GM21381 (cell line): ENCODE results near the gene PSPC1.
"Not testable (repeated sequence)": the region's sequence is repeated elsewhere in the genome, so short reads cannot be mapped to it uniquely, and the experiment has no call there.

Experiments
- ATAC-seq: cut with Tn5 transposase; IDR thresholded peaks from one replicate; pipeline ENCODE4 v1.9.1; 2021; ENCODE audit warnings: mild to moderate bottlenecking, moderate library complexity; ENCODE audit not compliant: unreplicated experiment

Gene PSPC1, protein sequence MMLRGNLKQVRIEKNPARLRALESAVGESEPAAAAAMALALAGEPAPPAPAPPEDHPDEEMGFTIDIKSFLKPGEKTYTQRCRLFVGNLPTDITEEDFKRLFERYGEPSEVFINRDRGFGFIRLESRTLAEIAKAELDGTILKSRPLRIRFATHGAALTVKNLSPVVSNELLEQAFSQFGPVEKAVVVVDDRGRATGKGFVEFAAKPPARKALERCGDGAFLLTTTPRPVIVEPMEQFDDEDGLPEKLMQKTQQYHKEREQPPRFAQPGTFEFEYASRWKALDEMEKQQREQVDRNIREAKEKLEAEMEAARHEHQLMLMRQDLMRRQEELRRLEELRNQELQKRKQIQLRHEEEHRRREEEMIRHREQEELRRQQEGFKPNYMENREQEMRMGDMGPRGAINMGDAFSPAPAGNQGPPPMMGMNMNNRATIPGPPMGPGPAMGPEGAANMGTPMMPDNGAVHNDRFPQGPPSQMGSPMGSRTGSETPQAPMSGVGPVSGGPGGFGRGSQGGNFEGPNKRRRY

GRCh38 chr13:19782727-19783682, at the start of gene PSPC1:
PSPC1 (minus strand) TSS chr13:19782945; CDS start chr13:19782757, 188 bp downstream.
- ATAC-seq = peak; percentile 88

DNA sequence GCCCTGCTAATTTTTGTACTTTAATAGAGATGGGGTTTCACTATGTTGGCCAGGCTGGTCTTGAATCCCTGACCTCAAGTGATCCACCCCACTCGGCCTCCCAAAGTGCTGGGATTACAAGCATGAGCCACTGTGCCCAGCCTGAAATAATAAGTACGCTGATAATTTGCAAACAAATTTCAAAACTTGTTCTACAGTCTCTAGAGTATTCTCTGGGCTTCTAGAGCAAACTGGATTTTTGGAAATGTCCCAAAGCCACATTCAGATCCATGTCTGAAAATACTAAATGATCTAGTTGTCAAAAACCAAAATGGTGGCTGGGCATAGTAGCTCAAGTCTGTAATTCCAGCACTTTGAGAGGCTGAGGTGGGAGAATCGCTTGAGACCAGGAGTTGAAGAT, 39.9 kb upstream of the PSPC1 start:
- no peak for ATAC-seq

DNA sequence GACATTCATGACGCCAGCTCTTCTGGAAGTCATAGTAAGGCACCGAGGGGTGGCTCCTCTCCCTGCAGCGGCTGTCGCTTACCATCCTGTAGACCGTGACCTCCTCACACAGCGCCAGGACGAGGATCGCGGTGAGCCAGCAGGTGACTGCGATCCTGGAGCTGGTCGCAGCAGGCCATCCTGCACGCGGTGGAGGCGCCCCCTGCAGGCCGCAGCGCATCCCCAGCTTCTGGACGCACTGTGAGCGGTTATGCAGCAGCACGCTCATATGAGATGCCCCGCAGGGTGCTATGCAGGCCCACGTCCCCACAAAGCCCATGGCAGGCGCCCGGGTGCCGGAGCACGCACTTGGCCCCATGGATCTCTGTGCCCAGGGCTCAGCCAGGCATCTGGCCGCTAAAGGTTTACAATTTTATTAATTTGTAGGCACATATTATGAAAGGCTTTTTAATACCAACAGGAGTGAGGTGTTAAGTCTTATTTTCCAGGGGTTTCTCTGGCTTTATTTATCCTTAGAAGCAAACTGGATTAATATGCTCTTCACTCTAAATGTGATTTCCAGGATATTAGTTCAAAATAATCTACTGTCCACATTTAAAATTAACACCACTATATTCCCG, 35.6 kb upstream of the PSPC1 start:
- no peak for ATAC-seq

- no peak for ATAC-seq
Observed at GRCh38 chr13:19817510-19818158, 34.9 kb upstream of the PSPC1 start.

GRCh38 chr13:19817106-19817505, 34.4 kb upstream of the PSPC1 start:
- no peak for ATAC-seq

DNA sequence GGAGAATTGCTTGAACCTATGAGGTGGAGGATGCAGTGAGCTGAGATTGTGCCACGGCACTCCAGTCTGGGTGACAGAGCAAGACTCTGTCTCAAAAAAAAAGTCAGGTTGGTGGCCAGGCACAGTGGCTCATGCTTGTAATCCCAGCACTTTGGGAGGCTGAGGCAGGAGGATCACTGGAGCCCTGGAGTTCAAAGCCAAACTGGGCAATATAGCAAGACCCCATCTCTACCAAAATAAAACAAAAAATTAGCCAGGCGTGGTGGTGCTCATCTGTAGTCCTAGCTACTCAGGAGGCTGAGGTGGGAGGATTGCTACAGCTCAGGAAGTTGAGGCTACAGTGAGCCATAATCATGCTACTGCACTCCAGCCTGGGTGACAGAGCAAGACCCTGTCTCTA, 33.1 kb upstream of the PSPC1 start:
- ATAC-seq = not testable (repeated sequence)

GRCh38 chr13:19810996-19811881, 28.5 kb upstream of the PSPC1 start:
- no peak for ATAC-seq

DNA sequence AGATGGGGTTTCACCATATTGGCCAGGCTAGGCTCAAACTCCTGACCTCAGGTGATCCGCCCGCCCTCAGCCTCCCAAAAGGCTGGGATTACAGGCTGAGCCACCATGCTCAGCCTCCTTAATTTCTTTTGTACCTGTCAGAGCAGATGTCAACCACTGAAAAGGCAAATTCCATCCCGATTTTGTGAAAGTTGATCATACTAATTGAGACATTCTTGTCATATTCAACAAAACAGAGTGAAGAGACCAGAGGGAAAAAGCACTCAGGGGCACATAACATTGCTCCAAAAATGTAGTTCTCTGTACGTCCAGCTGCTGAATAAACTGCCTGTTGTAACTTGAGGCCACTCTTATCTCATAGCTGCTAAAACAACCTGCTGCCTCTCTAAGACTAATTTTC, 27.4 kb upstream of the PSPC1 start:
- no peak for ATAC-seq

- ATAC-seq = no peak
Observed at GRCh38 chr13:19805765-19806164, 23.0 kb upstream of the PSPC1 start.

DNA sequence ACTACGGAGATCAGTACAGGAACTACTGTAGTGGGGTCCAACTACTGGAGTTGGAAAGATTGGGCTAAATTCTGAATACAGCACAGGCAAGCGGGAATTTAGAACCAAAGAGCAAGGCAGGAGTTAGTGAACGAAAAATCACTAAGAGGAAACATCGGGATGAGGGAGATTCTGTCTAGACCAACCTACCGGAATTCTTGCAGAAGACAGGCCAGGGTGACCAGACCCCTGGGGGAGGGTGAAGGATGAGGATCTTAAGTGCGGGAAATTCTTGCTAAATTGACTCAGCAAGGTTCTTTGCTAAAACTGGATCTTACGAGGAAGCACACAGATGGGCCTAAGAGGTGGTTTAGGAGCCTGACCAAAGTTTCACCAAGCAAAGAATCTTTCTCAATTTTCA, 13.2 kb upstream of the PSPC1 start:
- ATAC-seq = no peak

DNA sequence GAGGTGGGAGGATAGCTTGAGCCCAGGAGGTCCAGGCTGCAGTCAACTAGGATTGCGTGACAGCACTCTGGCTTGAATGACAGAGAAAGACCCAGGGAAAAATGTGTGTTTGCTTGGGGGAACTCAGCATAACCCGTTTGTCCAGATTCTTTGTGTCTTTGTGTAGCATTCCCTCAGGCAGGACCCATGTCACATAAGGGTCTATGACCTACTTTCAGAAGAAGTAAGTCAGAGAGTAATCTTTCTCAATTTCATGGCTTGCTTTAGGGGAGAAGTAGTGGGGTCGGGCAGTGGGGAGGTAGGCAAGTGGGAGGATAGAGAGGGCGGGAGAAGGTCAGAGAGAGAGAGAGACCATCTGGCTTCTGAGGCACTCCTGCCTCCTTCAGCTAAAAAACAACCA, 11.9 kb upstream of the PSPC1 start:
- ATAC-seq = no peak

DNA sequence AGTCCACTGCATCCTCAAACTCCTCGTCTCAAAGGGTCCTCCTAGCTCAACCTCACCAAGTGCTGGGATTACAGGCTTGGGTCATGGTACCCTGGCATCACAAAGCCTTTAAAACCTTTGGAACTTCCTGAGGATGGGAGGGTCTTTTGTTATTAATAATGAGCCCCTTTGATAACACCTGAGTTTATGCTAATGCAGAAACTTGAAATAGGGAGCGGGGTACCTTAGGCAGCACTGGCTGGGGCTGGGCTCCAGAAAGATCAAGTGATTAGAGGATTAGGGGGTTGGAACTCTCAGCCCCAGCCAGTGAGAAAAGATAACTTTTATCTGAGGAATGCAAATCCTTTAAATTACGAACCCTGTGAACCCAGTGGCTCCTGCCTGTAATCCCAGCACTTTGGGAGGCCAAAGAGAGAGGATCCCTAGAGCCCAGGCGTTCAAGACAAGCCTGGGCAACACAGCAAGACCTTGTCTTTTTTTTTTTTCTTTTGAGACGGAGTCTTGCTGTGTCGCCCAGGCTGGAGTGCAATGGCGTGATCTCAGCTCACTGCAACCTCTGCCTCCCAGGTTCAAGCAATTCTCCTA, 9.3 kb upstream of the PSPC1 start:
- ATAC-seq = no peak

DNA sequence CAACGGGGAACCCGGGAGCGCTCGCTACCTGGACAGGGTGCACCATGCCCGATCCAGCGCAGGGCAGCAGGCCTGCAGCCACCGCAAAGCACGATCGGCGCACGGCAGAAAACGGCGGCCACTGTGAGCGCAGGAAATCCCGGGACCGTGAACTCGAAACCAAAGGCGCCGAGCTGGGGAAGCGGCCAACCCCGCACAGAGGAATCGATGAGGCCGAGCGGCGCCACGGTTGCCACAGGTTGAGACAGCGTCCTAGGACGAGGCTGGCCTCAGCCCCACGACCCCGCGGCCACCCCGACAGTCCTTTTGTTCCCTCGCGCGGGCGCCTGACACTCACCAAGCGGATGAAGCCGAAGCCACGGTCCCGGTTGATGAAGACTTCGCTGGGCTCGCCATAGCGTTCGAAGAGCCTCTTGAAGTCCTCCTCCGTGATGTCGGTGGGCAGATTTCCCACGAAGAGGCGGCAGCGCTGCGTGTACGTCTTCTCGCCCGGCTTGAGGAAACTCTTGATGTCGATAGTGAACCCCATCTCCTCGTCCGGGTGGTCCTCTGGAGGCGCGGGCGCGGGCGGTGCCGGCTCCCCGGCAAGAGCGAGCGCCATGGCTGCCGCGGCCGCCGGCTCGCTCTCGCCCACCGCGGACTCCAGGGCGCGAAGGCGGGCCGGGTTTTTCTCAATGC, 557 bp downstream of the PSPC1 start:
- ATAC-seq = peak; percentile 41

DNA sequence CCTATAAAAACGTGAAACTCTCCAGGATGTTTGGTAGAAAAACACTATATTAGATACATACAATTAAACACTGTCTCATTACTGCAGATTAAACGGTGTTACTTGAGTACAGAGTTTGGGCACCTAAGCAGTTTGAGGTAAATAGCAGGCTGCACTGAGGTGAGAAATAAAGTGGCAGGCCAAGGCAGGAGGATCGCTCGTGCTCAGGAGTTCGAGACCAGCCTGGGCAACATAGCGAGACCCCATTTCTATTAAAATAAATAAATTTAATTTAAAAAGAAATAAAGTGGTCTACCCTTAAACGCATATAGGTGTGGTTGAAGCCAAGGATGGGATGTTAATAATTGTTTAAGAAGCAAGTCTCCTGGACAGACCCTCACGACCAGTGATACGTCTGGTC, 1.2 kb downstream of the PSPC1 start:
- no peak for ATAC-seq

- ATAC-seq = not testable (repeated sequence)
Observed at GRCh38 chr13:19780753-19781418, 1.9 kb downstream of the PSPC1 start.

GRCh38 chr13:19772306-19772705, 10.4 kb downstream of the PSPC1 start:
- no peak for ATAC-seq

GRCh38 chr13:19769854-19770253, 12.9 kb downstream of the PSPC1 start:
- ATAC-seq = no peak

DNA sequence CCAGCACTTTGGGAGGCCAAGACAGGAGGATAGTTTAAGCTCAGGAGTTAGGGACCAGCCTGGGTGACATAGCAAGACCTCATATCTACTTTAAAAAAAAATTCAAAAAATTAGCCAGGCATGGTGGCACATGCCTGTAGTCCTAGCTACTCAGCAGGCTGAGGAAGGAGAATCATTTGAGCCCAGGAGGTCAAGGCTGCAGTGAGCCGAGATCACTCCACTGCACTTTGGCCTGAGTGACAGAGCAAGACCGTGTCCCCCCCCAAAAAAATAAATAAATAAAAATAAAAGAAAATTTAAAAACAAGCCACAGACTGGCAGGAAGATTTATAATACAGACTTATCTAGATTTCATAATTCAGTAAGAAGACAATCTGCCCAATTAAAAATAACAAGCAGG, 14.8 kb downstream of the PSPC1 start:
- no peak for ATAC-seq
